Activated T-helper 1 cell treated with anti-CD3 and anti-CD28 coated beads, Interleukin-12 subunit alpha, Interleukin-12 subunit beta, Interleukin-2, Interleukin-4 antibody, amounts not matched to agents 30 ng/mL and 10 ng/mL and 1 ng/mL, durations not matched to agents 14 hours and 24 hours and 36 hours (primary cell): ENCODE results near the gene LRRD1. TPM values are rescaled to one million over a fixed set of nuclear protein-coding genes. Genes with fewer than 3 reads are reported as not detected.
"Not testable (repeated sequence)": the region's sequence is repeated elsewhere in the genome, so short reads cannot be mapped to it uniquely, and the experiment has no call there.

Experiments used
- DNase-seq: peaks from one replicate; pipeline ENCODE4 v3.0.0; 2021; ENCODE audit warnings: low spot score
- H3K27ac Mint-ChIP-seq: one replicate; pipeline ENCODE4 v1.8.0; 2021; ENCODE audit warnings: mild to moderate bottlenecking, mixed read lengths
- H3K27me3 Mint-ChIP-seq: one replicate; pipeline ENCODE4 v1.8.0; 2022; ENCODE audit warnings: mild to moderate bottlenecking, moderate library complexity, mixed read lengths; ENCODE audit not compliant: insufficient read depth
- H3K36me3 Mint-ChIP-seq: one replicate; pipeline ENCODE4 v1.8.0; 2021; ENCODE audit warnings: low read depth, mixed read lengths
- H3K4me1 Mint-ChIP-seq: one replicate; pipeline ENCODE4 v1.8.0; 2021; ENCODE audit warnings: low read depth, mixed read lengths
- H3K4me3 Mint-ChIP-seq: one replicate; pipeline ENCODE4 v1.8.0; 2021; ENCODE audit warnings: mild to moderate bottlenecking, moderate library complexity, mixed read lengths
- H3K9me3 Mint-ChIP-seq: one replicate; pipeline ENCODE4 v1.8.0; 2021; ENCODE audit warnings: mixed read lengths
- intact Hi-C: fragments of 100-400 bp; cut with micrococcal nuclease; formaldehyde crosslinking; loops from one replicate; pipeline ENCODE4 v1.15.1; 2024
- total RNA-seq: library from RNA; stranded (reverse); gene quantifications from 2 replicates; pipeline ENCODE4 v1.2.3, GENCODE V29; 2022

The LRRD1 gene
- total RNA-seq, 1 donor from 2014 or later = not detected

DNA sequence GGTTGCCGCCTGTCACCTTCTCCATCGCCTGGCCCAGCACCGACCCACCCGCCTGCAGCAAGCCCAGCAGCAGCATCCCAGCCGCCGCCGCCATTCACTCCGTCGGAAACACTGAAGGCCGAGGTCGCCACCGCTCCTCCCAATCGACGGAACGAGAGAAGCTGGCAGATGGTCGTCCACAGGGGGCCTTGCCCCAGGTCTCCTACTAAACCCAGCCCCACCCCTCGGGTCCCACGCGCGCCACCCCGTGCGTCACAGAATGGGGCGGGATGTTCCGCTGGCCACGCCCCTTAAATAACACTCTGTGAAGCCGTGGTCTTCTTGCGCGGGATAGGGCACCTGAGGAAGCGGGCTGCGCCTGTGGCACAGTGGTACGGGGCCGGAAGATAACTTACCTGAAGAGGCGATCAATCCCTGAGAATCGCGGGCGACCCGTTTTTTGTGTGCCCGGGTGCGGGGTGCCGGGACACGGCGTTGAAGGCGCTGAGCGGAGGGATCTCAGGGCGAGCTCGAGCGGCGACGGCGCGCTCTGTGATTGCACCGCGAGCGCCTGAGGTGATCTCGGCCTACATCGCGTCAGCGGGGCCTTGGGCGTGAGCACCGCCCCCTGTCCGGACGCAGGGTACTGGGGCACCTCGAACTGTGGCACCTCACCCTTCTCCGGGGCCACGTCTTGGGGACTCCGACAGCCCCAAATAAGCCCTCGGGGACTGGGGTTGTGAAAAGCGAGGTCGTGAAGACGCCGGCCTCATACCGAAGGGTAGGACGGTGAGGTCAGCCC, 44.5 kb downstream of the LRRD1 start, which contains the start of gene CYP51A1:
Gene CYP51A1, minus strand, starts transcription at position 207 of the 781 bp plus-strand sequence. Its CDS starts 113 bp downstream, at position 94.
- H3K27ac Mint-ChIP-seq = peak within 1 kb of the TSS; percentile 97
- peak; percentile 92 for DNase-seq
- H3K4me1 Mint-ChIP-seq = peaks cover 44% of the 10 kb centered on the region
- peak within 1 kb of the TSS; percentile 98 for H3K4me3 Mint-ChIP-seq
- H3K9me3 Mint-ChIP-seq = no peaks in the 10 kb centered on the region
- intact Hi-C loops = loop anchor here (1.0 to 10.0 kb wide), 12 partner anchors 45 to 1870 kb away; partner anchors contain the start of genes AKAP9, ANKIB1, BET1 and GATAD1
- no peaks in the 10 kb centered on the region for H3K27me3 Mint-ChIP-seq
- peaks cover 25% of the 10 kb centered on the region for H3K36me3 Mint-ChIP-seq

- peaks cover 44% of the 10 kb centered on the region for H3K4me1 Mint-ChIP-seq
- DNase-seq = peak; percentile 53
- intact Hi-C loops = loop anchor here (1.0 to 10.0 kb wide), 13 partner anchors 45 to 1871 kb away; partner anchors contain the start of genes AKAP9, ANKIB1, BET1 and GATAD1
- H3K27me3 Mint-ChIP-seq = no peaks in the 10 kb centered on the region
- H3K4me3 Mint-ChIP-seq = peak overlapping the region; percentile 98
- peak overlapping the region; percentile 97 for H3K27ac Mint-ChIP-seq
- peaks cover 30% of the 10 kb centered on the region for H3K36me3 Mint-ChIP-seq
- no peaks in the 10 kb centered on the region for H3K9me3 Mint-ChIP-seq
Measured at GRCh38 chr7:92133737-92134270, 45.1 kb downstream of the LRRD1 start.

DNA sequence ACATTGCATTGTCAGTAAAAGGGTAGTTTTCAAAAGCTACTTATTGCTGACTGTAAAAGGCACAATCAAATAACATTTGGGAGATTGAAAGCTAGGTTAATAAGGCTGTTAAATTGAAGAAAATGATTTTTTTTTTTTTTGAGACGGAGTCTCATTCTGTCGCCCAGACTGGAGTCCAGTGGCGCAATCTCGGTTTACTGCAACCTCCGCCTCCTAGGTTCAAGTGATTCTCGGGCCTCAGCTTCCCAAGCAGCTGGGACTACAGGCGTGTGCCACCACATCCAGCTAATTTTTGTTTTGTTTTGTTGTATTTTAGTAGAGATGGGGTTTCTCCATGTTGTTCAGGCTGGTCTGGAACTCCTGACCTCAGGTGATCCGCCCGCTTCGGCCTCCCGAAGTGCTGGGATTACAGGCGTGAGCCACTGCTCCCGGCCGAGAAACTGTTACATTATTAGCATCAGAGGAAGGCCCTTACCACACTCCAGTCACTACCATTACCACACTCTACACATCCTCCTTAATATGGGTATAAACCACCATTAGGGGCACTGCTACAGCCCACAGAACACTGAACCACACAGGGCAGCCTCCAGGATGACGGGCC, 45.7 kb downstream of the LRRD1 start:
- intact Hi-C loops = loop anchor here (2.0 to 10.0 kb wide), 4 partner anchors 94 to 1872 kb away; partner anchors contain the start of gene BET1
- H3K27ac Mint-ChIP-seq = peak overlapping the region; percentile 97
- no peaks in the 10 kb centered on the region for H3K27me3 Mint-ChIP-seq
- DNase-seq = no peak
- peaks cover 44% of the 10 kb centered on the region for H3K4me1 Mint-ChIP-seq
- H3K36me3 Mint-ChIP-seq = peaks cover 32% of the 10 kb centered on the region
- H3K4me3 Mint-ChIP-seq = peak overlapping the region; percentile 98
- no peaks in the 10 kb centered on the region for H3K9me3 Mint-ChIP-seq

DNA sequence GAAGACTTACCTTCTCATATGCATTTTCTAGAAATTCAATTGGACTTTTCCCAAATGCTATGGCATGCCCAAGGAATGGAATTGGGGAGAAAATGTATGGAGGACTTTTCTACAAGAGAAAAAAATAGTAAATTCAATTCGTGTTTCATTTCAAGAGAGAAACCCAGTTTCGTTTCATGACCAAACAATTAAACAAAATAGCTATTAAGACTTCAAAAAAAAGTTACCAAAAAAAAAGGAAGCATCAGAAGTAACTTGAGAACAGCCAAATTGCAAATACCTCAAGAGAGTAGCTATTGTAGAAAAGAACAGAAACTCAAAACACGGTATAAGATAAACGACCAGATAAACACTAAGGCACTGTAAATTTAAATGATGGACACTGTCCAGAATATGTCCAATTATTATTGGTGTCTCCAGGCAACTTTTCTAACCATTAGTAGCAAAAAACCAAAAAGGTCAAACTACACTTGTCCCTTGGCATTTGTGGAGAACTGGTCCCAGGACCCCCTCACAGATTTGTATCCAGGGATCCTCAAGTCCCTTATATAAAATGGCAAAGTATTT, 47.1 kb downstream of the LRRD1 start:
- intact Hi-C loops = loop anchor here (2.0 to 10.0 kb wide), 4 partner anchors 95 to 1873 kb away; partner anchors contain the start of gene BET1
- H3K9me3 Mint-ChIP-seq = no peaks in the 10 kb centered on the region
- peaks cover 49% of the 10 kb centered on the region for H3K4me1 Mint-ChIP-seq
- DNase-seq = no peak
- H3K27me3 Mint-ChIP-seq = no peaks in the 10 kb centered on the region
- peak overlapping the region; percentile 25 for H3K4me3 Mint-ChIP-seq
- peaks cover 37% of the 10 kb centered on the region for H3K36me3 Mint-ChIP-seq
- no peak overlapping the region for H3K27ac Mint-ChIP-seq

DNA sequence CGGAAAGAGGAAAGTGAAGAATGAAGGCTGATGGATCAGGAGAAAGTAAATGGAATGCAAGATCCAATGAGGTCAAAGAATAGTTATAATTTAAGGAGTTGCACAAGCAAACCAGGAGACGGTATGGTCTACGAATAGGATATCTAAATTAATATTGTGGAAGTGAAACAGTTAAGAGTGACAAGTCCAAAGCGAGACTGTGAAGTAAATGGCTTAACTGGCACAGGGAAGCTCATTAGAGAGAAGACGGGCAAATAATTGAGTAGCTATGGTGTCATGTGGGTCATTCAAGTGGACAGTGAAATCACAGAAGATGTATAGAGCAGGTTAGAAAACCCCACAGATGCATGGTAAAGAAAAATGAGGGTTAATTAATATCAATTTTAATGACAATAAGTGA, 47.8 kb downstream of the LRRD1 start:
- Mint-ChIP-seq H3K27ac (no peak overlapping the region), H3K4me1 (peaks cover 49% of the 10 kb centered on the region), H3K36me3 (peaks cover 43% of the 10 kb centered on the region), H3K9me3 (no peaks in the 10 kb centered on the region), H3K27me3 (no peaks in the 10 kb centered on the region), H3K4me3 (peak overlapping the region; percentile 4)
- DNase-seq = no peak
- intact Hi-C loops = loop anchor here (5.0 to 10.0 kb wide), 3 partner anchors 96 to 1874 kb away; partner anchors contain the start of gene BET1

GRCh38 chr7:92121681-92122080, 57.3 kb downstream of the LRRD1 start:
- Mint-ChIP-seq H3K4me1 (peaks cover 43% of the 10 kb centered on the region), H3K36me3 (peaks cover 68% of the 10 kb centered on the region), H3K27me3 (no peaks in the 10 kb centered on the region), H3K4me3 (no peak overlapping the region), H3K27ac (no peak overlapping the region), H3K9me3 (peaks cover 4% of the 10 kb centered on the region)
- intact Hi-C loops = no loop called here
- no peak for DNase-seq

DNA sequence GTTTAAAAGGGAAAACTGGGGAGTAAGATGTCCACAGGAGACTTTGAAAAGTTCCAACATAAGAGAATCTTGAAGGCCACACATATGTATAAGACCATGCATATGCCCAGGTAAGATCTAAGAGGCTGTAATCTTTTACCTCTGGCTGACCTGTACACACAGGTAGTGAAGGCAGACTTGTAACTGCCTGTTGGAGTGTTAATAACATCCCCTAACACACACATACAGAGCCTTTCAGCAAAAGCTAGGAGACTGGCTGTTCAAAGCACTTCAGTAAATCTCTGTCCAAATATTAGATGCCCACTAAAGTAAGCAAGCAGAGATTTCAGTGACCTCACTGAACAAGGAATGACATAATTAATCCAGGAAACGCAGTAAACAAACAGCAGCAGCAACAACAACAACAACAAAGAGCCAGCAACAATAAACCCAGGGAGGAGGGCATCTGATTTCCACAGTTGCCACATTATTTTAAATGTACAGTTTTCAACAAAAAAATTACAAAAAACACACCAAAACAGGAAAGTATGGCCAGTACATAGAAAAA, 59.7 kb downstream of the LRRD1 start:
- H3K4me1 Mint-ChIP-seq = peaks cover 48% of the 10 kb centered on the region
- no peak overlapping the region for H3K27ac Mint-ChIP-seq
- H3K36me3 Mint-ChIP-seq = peaks cover 74% of the 10 kb centered on the region
- H3K27me3 Mint-ChIP-seq = no peaks in the 10 kb centered on the region
- DNase-seq = no peak
- H3K9me3 Mint-ChIP-seq = peaks cover 4% of the 10 kb centered on the region
- no peak overlapping the region for H3K4me3 Mint-ChIP-seq
- intact Hi-C loops = no loop called here

- no peaks in the 10 kb centered on the region for H3K27me3 Mint-ChIP-seq
- intact Hi-C loops = no loop called here
- peaks cover 40% of the 10 kb centered on the region for H3K4me1 Mint-ChIP-seq
- peaks cover 64% of the 10 kb centered on the region for H3K36me3 Mint-ChIP-seq
- H3K27ac Mint-ChIP-seq = no peak overlapping the region
- peaks cover 4% of the 10 kb centered on the region for H3K9me3 Mint-ChIP-seq
- no peak for DNase-seq
- H3K4me3 Mint-ChIP-seq = no peak overlapping the region
Measured at GRCh38 chr7:92116949-92117348, 62.0 kb downstream of the LRRD1 start.

- Mint-ChIP-seq H3K27ac (no peak overlapping the region), H3K4me3 (no peak overlapping the region), H3K27me3 (no peaks in the 10 kb centered on the region), H3K9me3 (peaks cover 3% of the 10 kb centered on the region), H3K4me1 (peaks cover 31% of the 10 kb centered on the region), H3K36me3 (peaks cover 61% of the 10 kb centered on the region)
- intact Hi-C loops = no loop called here
- no peak for DNase-seq
Measured at GRCh38 chr7:92115821-92116220, 63.1 kb downstream of the LRRD1 start.

DNA sequence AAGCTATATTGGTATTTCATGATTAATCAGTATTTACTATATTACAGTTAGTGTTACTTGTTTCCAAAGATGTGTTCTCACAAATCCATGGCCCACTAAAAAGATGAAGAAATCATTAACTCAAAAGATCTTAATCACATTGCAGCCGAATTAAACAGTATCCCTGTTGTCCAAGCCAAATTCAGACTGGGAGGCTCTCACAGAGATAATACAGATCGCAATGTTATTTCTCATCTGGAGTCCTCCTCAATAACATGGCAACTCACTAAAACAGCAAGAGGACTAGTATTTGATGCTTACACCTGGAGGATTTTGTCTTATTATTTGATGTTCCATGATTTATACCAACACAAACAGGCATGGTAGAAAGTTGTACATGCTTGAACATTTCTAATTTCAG, 68.1 kb downstream of the LRRD1 start:
- Mint-ChIP-seq H3K27me3 (no peaks in the 10 kb centered on the region), H3K9me3 (no peaks in the 10 kb centered on the region), H3K4me3 (no peak overlapping the region), H3K36me3 (peaks cover 49% of the 10 kb centered on the region), H3K27ac (no peak overlapping the region), H3K4me1 (peaks cover 13% of the 10 kb centered on the region)
- intact Hi-C loops = no loop called here
- DNase-seq = no peak

DNA sequence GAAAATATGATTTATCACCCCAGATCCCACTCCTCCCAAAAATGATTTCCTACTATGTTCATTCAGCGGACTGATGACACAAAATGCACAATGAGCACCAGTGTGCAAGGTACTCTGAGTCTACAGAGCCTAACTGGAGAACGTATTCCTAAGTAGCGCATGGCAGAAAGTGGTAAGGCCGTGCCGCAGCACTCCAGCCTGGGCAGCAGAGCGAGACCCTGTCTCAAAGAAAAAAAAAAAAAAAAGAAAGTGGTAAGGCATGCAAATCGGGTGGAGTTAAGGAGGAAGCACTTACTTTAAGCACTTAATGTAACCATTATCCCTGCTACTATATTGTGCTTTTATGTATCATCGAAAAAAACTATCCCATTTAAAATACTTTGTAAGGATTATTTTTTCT, 70.1 kb downstream of the LRRD1 start:
- Mint-ChIP-seq H3K36me3 (peaks cover 32% of the 10 kb centered on the region), H3K27ac (no peak overlapping the region), H3K4me3 (no peak overlapping the region), H3K9me3 (no peaks in the 10 kb centered on the region), H3K4me1 (no peaks in the 10 kb centered on the region), H3K27me3 (no peaks in the 10 kb centered on the region)
- DNase-seq = no peak
- intact Hi-C loops = no loop called here

DNA sequence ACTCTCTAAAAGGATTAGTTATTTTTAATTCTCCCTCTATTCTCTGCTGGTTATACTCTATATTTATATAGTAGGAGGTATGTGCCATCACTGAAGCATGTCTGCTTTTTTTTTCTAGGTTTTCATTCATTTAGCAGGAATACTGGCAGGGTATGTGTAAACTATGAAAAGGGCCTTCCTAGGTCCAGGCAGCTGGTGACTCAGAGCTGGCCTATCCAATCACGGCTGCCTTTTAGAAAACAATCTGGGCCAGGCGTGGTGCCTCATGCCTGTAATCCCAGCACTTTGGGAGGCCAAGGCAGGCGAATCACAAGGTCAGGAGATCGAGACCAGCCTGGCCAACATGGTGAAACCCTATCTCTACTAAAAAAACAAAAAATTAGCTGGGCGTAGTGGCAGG, 76.1 kb downstream of the LRRD1 start:
- H3K27me3 Mint-ChIP-seq, intact Hi-C loops, H3K4me1 Mint-ChIP-seq, H3K4me3 Mint-ChIP-seq, H3K9me3 Mint-ChIP-seq, DNase-seq, H3K27ac Mint-ChIP-seq: not testable (repeated sequence)
- H3K36me3 Mint-ChIP-seq = peaks cover 30% of the 10 kb centered on the region
